Measurements from ENCODE around the gene CCL4.
"Not testable (repeated sequence)": the region's sequence is repeated elsewhere in the genome, so short reads cannot be mapped to it uniquely, and the experiment has no call there.

CCL4 gene

DNA sequence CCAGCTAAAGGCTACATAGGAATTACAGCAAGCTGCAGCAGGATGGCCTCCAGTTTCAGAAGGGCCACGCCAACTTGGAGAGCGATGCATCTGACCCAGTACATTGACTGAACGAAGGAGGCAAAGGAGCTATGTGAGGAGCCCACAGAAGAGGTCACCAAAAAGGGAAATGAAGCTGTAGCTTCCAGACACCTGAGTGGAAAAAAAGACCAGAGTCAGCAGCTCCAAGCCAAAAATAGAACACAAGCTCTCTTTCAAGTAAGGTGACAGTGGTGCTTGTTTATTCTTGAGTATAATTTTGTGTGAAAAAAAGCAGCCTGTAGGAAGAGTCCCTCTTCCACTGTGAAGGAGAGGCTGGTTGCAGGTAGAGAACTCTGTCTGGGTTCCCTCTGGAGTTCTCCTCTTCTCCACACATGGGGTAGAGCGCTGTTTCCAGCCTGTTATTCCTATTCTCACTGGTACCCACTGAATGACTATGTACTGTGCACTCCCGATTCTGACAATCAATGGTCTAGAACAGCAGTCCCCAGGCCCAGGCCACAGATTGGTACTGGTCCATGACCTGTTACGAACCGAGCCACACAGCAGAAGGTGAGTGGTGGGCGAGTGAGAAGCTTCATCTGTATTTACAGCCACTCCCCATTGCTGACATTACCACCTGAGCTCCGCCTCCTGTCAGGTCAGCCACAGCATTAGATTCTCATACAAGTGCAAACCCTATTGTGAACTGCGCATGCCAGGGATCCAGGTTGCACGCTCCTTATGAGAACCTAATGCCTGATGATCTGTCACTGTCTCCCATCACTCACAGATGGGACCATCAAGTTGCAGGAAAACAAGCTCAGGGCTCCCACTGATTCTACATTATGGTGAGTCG is 15.1 kb downstream of the CCL4 start:
- no peak for DNase-seq

DNA sequence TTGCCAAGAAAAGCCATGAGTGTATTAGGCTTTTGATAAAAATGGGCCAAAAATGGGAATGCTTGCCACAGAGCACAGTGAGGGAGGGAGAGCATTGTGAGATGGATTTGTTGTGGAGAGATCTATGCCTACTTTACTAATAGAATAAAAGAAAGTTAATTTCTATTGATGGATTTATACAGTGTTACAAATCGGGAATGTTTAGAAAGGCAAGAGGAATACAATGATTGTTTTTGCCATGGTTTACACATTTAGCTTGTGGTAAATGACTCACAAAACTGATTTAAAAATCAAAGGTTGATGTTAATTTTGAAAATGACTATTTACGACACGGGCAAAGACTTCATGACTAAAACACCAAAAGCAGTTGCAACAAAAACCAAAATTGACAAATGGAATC is 16.6 kb downstream of the CCL4 start:
- DNase-seq = no peak

DNA sequence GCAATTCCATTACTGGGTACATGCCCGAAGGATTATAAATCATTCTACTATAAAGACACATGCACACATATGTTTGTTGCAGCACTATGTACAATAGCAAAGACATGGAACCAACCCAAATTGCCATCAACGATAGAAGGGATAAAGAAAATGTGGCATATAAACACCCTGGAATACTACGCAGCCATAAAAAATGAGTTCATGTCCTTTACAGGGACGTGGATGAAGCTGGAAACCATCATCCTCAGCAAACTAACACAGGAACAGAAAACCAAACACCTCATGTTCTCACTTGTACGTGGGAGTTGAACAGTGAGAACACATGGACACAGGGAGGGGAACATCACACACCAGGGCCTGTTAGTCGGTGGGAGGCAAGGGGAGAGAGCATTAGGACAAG is 17.5 kb downstream of the CCL4 start:
- DNase-seq = not testable (repeated sequence)

DNA sequence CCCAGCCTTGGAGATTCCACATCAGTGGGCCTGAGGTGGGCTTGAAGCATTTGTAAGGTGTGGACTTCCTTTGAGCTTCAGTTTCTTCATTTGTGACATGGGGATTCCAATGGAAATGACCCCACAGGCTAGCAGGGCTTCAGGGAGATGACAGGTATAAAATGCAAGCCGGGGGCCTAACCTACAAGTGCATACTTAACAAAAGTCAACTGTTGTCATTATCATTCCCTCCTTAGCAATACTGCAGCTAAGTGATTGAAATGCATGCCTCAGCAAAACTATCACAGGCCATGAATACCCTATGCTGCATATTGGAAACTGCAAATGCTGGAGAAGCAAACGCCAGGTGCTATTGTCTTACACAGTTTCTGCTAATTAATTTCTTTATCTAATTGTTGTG is 19.8 kb downstream of the CCL4 start:
- DNase-seq = no peak

DNA sequence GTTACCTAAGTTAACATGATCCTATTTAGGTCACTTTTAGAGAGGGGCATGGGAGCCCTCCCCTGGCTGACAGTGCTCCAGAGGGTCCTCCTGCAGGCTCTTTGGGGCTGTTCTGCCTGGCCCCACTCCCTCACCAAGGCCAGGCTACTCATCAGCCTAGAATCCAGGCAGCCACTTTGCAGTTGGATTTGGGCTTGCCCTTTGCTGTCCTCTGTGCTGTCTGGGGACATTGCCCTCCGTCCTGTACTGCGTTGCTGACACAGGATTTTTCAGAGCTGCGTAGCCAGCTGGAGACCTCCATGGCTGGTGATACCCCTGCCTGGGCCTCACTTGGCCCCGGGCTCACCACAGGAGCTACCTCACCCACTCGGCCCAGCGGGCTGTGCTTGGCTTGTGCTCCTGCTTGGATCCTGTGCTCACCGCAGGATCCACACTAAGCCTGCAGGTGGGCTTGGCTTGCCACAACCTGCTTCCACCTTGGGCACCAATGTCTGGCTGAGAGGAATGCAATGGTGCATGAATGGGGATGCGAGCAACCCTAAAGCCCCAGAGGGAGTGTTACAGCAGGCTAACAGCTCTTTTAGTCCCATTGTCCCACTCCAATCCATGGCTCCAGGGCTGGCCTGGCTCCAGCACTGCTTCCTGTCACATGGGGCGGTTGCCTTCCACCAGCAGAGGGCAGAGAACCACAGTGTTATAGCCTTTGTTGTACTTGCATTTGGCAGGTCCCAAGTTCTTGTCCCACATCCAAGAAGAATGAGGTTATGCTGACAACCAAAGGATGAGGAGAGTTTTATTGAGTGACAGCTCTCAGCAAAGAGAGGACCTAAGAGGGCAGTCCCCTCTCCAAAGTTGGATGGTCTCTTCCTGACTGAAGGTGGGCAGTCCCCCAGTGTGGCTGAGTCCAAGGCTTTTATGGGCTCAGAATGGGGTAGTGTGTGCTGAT is 21.5 kb downstream of the CCL4 start:
- DNase-seq = no peak

DNA sequence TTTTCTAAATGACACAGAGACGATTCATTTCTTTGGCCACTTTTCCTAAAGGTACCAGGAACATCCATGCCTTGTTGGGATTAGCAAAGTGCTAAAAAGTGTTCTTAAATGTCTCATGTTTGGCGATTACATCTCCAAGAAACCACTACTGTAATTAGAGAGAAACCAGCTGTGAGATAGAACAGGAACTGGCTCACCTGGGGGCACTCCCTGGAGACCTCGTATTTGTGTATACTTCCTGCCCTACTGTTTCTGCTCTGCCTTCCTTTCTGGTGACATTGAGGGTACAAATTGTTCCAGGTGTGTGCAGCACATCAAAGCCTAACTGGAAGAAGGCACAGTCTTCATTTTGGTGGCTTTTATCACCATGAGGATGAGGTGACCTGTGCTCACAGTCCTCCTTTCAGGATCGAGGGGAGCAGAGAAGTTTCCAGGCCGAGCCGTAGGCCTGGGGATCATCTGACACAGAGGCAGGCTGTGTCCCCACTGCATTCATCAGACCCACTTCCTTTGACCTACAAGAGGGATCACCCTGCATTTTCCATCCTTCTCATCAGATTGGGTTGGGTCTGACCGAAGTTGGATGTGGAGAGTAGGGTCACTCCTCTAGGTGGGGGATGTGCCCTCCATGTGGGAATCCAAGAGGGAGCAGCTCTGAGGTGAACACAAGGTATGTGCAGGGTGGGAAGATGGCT is 23.7 kb downstream of the CCL4 start:
- no peak for DNase-seq

DNA sequence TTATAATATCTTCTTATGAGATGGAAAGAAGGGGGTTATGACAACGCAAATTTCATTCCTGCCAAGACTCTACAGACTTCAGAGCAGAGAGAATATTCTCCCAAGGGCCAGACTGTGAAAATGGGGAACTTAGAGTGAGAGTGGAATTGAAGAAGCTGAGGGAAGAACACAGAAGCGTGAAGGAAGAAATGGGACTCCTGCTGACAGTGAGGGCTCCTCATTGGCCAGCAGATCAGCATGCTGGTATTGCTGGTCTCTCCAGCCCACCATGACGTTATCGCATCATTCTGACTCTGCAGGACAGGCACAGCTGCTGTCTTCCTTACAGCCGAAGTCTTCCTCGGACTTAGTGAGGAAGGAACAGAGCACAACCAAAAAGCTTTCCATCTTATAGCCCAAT is 24.3 kb downstream of the CCL4 start:
- DNase-seq = no peak

DNA sequence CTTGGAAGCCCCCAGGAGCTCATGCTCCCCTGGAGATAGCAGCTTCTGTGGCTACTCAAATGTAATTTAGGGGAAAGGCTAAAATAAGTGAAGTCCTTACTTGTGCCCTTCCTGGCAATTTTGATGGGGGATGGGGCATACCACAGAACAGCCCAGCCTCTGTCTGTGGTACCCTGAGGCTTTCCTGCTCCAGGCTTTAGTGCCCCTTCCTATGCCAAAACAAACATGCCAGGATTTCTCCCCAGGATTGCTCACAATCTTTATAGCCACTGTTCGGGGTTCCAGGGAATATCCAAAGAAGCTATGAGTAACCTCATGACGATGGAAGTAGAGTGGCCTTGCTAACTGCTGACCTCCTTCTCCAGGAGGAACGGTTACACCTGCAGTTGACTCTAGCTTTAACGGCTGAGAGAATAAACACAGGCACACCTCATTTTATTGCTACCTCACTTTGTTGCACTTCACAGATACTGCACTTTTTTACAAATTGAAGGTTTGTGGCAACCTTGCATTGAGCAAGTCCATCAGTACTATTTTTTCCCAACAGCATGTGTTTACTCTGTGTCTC is 24.9 kb downstream of the CCL4 start:
- DNase-seq = no peak

DNA sequence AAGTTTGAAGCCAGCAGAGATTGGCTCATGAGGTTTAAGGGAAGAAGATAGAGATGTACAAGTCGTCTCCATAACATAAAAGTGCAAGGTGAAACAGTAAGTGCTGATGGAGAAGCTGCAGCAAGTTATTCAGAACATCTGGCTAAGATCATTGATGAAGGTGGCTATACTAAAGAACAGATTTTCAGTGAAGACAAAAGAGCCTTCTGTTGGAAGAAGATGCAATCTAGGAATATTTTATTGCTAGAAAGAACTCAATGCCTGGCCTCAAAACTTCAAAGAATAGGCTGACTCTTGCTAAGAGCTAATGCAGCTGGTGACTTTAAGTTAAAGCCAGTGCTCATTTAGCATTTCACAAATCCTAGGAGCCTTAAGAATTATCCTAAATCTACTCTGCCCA is 26.0 kb downstream of the CCL4 start:
- DNase-seq = no peak

DNA sequence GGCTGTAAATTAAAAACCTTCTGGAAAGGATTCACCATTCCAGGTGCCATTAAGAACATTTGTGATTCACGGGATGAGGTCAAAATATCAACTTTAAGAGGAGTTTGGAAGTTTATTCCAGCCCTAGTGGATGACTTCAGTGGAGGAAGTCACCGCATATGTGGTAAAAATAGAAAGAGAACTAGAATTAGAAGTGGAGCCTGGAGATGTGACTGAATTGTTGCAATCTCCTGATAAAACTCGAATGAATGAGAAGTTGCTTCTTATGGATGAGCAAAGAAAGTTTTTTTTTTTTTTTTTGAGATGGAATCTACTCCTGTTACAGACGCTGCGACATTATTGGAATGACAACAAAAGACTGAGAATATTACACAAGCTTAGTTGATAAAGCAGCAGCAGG is 26.7 kb downstream of the CCL4 start:
- DNase-seq = no peak

DNA sequence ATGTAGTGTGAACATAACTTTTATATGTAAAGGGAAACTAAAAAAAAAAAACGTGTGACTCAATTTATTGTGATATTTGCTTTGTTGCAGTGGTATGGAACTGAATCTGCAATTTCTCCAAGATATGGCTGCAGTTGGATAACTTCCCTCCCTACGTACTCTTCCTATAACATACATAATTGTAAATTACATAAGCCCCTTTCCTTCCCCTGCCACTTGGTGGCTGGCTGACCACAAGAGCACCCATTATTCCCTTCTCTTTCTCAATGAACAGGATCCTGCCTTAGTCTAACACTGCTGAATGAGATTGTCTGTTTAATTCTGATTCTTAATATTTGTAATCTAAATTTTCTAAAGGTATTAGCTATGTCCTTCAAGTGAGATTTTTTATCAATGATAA is 27.8 kb downstream of the CCL4 start:
- no peak for DNase-seq

DNA sequence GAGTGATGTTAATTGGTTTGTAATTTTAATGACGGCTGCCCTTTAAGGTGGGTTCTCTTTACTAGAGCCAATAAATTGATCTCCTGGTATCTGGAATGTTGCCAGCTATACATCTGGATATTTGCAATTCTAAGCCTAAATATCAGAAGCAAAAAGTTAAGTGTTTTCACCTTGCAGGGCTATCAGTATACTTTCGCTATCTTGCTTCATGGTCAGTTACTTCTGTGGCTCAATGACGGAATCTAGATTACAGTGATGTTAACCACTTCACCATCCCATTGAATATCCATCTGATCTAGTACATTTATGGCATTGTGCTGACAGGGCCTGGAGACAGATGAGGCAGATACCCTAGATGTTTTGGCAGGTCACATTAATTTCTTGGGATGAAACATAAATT is 28.3 kb downstream of the CCL4 start:
- DNase-seq = no peak

DNA sequence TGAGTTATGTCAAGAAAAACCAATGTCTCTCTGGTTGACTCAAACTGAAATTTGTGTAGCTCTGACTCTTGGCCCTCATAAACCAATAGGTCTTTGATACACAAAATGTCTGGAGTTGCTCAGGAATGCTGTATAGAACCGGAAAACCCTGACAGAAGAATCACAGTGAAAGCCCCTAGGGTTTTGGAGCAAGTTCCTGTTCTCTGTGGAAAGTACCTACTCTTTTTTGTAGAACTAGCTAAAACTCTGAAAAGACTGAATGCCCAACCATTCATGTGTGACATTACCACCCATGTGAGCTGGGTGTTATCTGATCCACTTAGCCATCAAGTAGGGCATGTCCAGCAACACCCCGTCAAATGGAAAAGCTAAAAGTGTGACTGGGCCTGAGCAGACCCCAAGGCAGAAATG is 28.8 kb downstream of the CCL4 start:
- no peak for DNase-seq

DNA sequence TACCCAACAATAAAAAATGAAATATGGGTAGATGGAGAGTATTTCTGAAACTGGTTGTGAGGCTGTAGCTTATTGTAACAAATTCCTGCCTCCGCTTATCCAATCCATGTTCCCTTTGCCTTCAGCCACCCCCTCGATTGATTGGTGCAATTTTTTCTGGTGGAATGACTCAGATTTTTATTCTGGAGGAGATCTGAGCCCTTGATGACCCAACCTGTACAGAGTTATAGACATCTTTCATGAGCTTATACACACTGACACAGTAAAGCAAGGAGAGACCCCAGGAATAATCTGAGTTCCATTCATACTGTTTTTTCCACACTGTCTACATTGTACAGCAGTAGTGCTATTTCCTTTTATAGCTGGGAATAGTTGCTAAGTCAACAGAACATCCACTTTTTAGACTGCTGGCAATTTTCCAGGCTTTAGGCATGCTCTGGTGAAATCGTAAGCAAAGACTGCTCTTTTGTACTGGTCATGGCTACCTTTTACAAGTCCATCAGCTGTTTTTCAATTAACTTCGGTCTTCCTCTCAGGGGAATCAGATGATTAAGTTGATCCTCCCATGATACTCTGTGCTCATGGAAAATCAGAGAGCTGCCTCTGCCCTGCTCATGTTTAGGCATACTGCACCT is 30.1 kb downstream of the CCL4 start:
- no peak for DNase-seq

DNA sequence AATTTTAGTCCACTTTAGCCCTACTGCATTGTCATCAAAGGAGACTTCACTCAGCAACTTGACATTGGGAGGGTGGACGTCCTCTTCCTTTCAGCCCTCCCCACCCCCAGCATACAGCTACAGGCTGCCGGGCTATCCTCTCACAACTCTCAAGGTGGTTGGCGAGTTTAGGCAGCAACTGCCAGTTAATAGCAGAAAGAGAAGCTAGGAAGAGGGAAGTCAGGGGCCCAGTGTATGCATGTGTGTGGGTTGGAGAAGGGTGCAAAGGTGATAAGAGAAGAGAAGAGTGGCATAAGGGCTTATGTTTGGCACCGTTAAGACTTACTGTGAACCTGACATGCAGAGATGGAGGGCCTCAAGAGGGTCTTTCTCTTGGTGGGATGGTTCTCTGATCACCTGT is 31.8 kb downstream of the CCL4 start:
- no peak for DNase-seq

DNA sequence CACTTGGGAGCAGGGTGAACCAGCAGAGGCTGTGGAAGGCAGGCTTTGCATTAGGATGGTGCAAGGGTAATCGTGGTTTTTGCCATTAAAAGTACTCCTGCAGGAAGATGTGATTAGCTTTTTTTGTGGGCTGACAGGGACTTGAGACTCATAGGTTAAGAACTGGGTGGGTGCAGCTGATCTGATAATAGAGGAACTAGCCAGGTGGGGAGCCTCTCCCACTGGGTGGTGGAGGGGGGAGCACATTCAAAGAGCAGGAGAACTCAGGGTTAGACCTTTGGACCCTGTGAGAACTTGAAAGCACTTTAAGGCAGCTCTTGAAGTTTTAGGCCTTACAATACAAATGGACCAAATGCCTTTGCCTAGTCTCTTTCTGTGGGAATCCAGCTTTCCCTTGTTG is 32.4 kb downstream of the CCL4 start:
- no peak for DNase-seq

DNA sequence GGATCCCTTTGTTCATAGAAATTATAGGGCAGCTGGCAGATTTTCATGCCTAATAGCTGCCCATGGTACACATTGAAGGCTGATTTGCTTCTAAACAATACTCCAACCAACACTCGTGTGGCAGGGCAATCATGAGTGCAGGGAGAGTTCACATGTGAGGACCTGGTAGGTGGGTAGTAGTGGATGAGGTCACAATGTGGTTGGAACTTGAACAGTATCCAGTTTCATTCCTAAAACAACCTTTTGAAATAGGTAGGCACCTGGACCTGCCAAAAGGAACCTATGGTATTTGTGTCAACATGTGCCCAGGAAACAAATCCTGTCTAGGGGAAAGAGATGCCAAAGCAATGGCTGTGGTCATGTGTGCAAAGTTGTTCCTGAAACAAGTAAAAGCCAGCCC is 32.8 kb downstream of the CCL4 start:
- no peak for DNase-seq

DNA sequence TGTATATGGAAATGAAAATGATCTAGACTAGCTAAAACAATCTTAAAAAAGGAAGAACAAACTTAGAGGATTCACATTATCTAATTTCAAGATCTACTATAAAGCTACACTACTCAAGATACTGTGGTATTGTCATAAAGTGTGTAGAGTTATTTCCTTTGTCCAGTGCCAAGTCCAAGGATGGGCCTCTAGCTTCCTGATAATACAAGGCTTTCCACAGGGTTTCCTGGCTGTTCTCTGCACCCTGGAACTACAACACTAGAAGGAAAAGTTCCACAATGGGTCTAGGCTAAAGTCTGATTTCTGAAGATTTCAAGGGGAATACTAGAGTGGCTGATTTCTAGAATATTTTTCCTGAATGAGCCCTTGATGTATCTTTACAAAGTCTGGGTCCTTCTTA is 38.6 kb downstream of the CCL4 start:
- DNase-seq = no peak

DNA sequence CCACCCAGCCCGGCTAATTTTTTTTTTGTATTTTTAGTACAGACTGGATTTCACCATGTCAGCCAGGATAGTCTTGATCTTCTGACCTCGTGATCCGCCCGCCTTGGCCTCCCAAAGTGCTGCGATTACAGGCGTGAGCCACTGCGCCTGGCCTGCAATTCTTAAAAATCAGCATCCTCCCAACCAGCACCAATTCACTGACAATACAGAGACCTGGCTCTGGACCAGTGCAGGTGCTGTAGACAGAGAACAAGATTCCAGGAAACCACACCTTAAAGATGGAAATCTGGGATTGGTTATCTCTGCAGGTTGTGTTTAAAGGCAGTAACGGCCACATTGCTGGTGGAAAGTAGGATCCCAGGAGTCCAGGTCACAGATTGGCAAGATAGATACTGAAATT is 39.2 kb downstream of the CCL4 start:
- DNase-seq = no peak

DNA sequence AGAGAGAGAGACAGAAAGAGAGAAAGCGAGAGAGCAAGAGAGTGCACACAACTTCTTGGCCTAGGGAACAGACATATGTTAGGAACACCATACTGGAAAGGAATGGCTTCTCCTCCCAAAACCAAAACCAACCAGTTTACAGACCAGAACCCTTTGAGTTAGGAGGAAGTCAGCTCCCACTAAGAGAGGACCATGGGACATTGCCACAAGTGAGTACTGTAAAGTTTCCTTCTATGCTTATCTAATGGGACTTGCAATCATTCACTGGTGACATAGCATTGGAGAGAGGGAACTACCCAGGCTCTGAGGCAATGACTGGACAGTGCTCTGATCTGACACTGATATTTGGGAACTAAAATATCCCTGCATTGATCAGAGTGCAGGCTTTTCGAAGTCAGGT is 40.4 kb downstream of the CCL4 start:
- DNase-seq = no peak

DNA sequence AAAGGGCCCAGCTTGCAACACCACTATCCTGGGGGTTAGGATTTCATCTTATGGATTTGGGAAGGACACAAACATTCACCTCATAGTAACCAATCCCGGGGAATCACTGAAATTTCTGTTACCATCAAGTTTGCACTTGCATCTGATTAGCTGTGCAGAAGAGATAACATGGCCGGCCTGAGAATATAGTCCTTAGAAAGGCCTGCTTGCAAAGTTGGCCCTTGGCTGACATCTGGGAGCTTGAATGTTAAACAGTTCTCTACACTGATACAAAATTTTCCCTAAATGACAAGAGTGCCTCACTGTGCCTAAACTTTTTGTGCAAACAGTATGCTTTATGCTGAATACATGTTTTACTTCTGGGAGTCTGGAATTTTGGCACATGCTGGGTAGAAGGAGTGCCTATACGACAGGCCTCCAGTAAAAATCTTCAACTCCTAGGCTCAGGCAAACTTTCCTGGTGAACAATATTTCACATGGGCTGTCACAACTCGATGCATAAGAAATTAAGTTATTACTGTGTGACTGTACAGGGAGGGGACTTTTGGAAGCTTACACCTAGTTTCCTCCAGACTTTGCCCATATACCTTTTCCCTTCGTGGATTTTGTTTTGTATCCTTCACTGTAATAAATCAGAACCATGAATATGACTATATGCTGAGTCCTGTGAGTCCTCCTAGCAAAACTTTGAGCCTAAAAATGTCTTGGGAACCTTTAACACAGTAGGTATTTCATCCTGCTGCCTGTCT is 41.5 kb downstream of the CCL4 start:
- DNase-seq = no peak

DNA sequence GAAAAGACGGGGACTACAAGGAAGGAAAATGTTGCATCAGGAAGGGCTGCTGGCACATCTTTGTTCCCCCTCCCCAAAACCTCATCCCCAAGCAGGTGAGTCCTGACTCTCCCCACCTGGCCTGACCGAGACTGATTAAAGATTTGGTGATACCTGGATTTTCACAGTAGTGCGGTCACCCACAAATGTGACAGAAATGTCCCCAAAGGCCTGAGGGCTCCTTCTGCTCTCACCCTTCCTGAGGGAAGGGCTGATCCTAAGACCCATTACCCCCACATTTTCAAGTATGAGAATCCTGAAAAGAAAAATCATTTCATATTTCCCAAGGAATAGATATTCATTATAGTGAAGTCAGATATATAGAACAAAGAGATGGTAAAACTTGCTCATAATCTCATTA is 44.0 kb downstream of the CCL4 start:
- no peak for DNase-seq

Measured in stimulated activated CD4-positive, alpha-beta T cell treated with anti-CD3 and anti-CD28 coated beads, Interleukin-4, amount 100 ng/mL, for 24 hours (primary cell).